Panc1 (cell line): ENCODE data around the gene SLC10A7. TPM values are rescaled to one million over a fixed set of nuclear protein-coding genes. Genes with fewer than 3 reads are reported as not detected.

Source experiments
- ATAC-seq: fragments of 200-7000 bp; cut with Tn5 transposase; 2 replicates; pipeline ENCODE4 v1.9.1; 2020; ENCODE audit warnings: mild to moderate bottlenecking, moderate library complexity
- BruUV-seq: library from RNA; stranded (reverse); fragments of 400-500 nt; replicated peaks from 2 replicates; lab custom pipeline; 2021; lab: Mats Ljungman, UMichigan
- CTCF ChIA-PET: fragments of 300-600 bp; sonication (Branson Sonifier 250); formaldehyde crosslinking; loops from one replicate; lab custom pipeline; 2022; ENCODE audit warnings: antibody characterized with exemption; lab: Charles Lee
- POLR2A ChIA-PET: fragments of 300-600 bp; sonication (Branson Sonifier 250); formaldehyde crosslinking; loops from one replicate; lab custom pipeline; 2022; ENCODE audit warnings: antibody characterized with exemption; lab: Charles Lee
- DNase-seq: peaks from one replicate; pipeline ENCODE4 v3.0.0-alpha.2; 2010; ENCODE audit warnings: low read depth, low spot score
- H3K27ac ChIP-seq: 2 replicates; pipeline ENCODE4 v1.5.1; 2011; ENCODE audit warnings: mild to moderate bottlenecking, low read length, inconsistent platforms
- H3K27me3 ChIP-seq: fragments of 200-500 bp; sonication (Bioruptor generic); 2 replicates; pipeline ENCODE4 v1.6.0; 2014; ENCODE audit warnings: low read length, inconsistent platforms; ENCODE audit not compliant: control insufficient read depth, insufficient read depth
- H3K36me3 ChIP-seq: fragments of 200-500 bp; sonication (Bioruptor generic); 2 replicates; pipeline ENCODE4 v1.5.1; 2014; ENCODE audit warnings: inconsistent platforms, mild to moderate bottlenecking, low read length, moderate library complexity; ENCODE audit not compliant: control insufficient read depth, insufficient read depth
- H3K4me1 ChIP-seq: 2 replicates; pipeline ENCODE4 v1.5.1; 2011; ENCODE audit warnings: inconsistent platforms, mild to moderate bottlenecking, low read length, moderate library complexity; ENCODE audit not compliant: control insufficient read depth, insufficient read depth
- H3K4me3 ChIP-seq, 2 experiments: 2 replicates each; pipeline ENCODE4 v1.5.1; 2011 to 2012; ENCODE audit warnings: low read depth in 2 of 2, low read length in 2 of 2, mild to moderate bottlenecking in 2 of 2, inconsistent platforms in 1 of 2, moderate library complexity in 1 of 2
- H3K9me3 ChIP-seq: fragments of 200-500 bp; sonication (Bioruptor generic); 2 replicates; pipeline ENCODE4 v1.5.1; 2014; ENCODE audit warnings: low read depth, mild to moderate bottlenecking, inconsistent platforms, low read length, moderate library complexity; ENCODE audit not compliant: control insufficient read depth, insufficient read depth
- CTCF ChIP-seq: fragments of 450-650 bp; IDR thresholded peaks from 2 replicates; pipeline ENCODE4 v1.5.1; 2017; ENCODE audit warnings: mild to moderate bottlenecking
- POLR2AphosphoS5 ChIP-seq: IDR thresholded peaks from 2 replicates; pipeline ENCODE4 v1.6.1; 2012; ENCODE audit warnings: mild to moderate bottlenecking, low read depth, low read length, moderate library complexity
- REST ChIP-seq, 2 experiments: IDR thresholded peaks; 2 replicates each; pipeline ENCODE4 v1.6.1; 2011 to 2012; ENCODE audit warnings: low read depth in 2 of 2, control low read depth in 1 of 2, low read length in 1 of 2, mild to moderate bottlenecking in 1 of 2, moderate library complexity in 1 of 2; ENCODE audit not compliant: insufficient read depth in 1 of 2
- SIN3A ChIP-seq: IDR thresholded peaks from 2 replicates; pipeline ENCODE4 v1.6.1; 2012; ENCODE audit warnings: low read depth, mild to moderate bottlenecking, low read length, moderate library complexity, borderline replicate concordance; ENCODE audit not compliant: insufficient read depth
- TCF7L2 ChIP-seq: IDR thresholded peaks from 2 replicates; pipeline ENCODE4 v1.6.1; 2011; ENCODE audit warnings: mild to moderate bottlenecking, low read depth, low read length, inconsistent platforms
- in situ Hi-C: cut with HindIII; loops from 2 replicates; pipeline ENCODE4 v1.10.0; 2016; ENCODE audit warnings: low sequenced_read_pairs, low pct_unique_long_range_greater_than_20kb
- intact Hi-C: fragments of 100-400 bp; cut with micrococcal nuclease; formaldehyde crosslinking; loops from one replicate; pipeline ENCODE4 v1.10.0; 2022; ENCODE audit not compliant: unreplicated experiment
- total RNA-seq: library from RNA; stranded (reverse); gene quantifications from one replicate; pipeline ENCODE4 v1.2.1, GENCODE V29; 2021; ENCODE audit not compliant: unreplicated experiment

The SLC10A7 gene
- total RNA-seq, 1 experiment from 2014 or later: 1.5 TPM

GRCh38 chr4:146524663-146525062, 2.9 kb upstream of the SLC10A7 start:
- ATAC-seq (no peak), DNase-seq (no peak)
- TF ChIP-seq CTCF: no peak
- TF ChIP-seq POLR2AphosphoS5: no peak
- no peak for TF ChIP-seq REST (IDR thresholded peaks at IDR 0.05; ENCODE audit: insufficient read depth in 1 of 2, low read depth in 2 of 2, low read length in 1 of 2)
- TF ChIP-seq SIN3A: no peak
- TF ChIP-seq TCF7L2: no peak
- intact Hi-C loops: no loop called here
- Histone ChIP-seq H3K36me3 (peaks cover 5% of the 10 kb centered on the region; the same call in 1 of the 2 replicates), H3K27me3 (no peaks in the 10 kb centered on the region), H3K27ac (no peak overlapping the region), H3K4me1 (no peaks in the 10 kb centered on the region; the same call in 1 of the 2 replicates), H3K9me3 (no peaks in the 10 kb centered on the region), H3K4me3 (no peak overlapping the region)
- POLR2A ChIA-PET: no interaction called here
- in situ Hi-C loops: no loop called here
- CTCF ChIA-PET: interaction anchor here (0.6 kb wide), 2 partner anchors 45 to 587 kb away, joined by 3 read pairs; no protein-coding TSS in a partner anchor
- BruUV-seq: no TSS peak

GRCh38 chr4:146522869-146523205, 1.1 kb upstream of the SLC10A7 start:
- TF ChIP-seq CTCF: no peak
- no peak for TF ChIP-seq POLR2AphosphoS5
- no peak for TF ChIP-seq SIN3A
- TF ChIP-seq TCF7L2: no peak
- no peak for TF ChIP-seq REST (IDR thresholded peaks at IDR 0.05; ENCODE audit: insufficient read depth in 1 of 2, low read depth in 2 of 2, low read length in 1 of 2)
- intact Hi-C loops (no loop called here), in situ Hi-C loops (no loop called here)
- BruUV-seq: no TSS peak
- ATAC-seq (no peak), DNase-seq (no peak)
- H3K4me3 ChIP-seq: peak overlapping the region; percentile 73 to 93
- ChIA-PET CTCF (no interaction called here), POLR2A (no interaction called here)
- H3K4me1 ChIP-seq: no peaks in the 10 kb centered on the region; the same call in 1 of the 2 replicates
- H3K27me3 ChIP-seq: no peaks in the 10 kb centered on the region
- H3K36me3 ChIP-seq: peaks cover 5% of the 10 kb centered on the region; the same call in 1 of the 2 replicates
- no peaks in the 10 kb centered on the region for H3K9me3 ChIP-seq
- no peak overlapping the region for H3K27ac ChIP-seq
